HT-29 (cell line): ENCODE measurements around the gene TTC6. TPM values are rescaled to one million over a fixed set of nuclear protein-coding genes. Genes with fewer than 3 reads are reported as not detected.

Source experiments
- DNase-seq: peaks from one replicate; pipeline ENCODE4 v3.0.0-alpha.2; 2015; ENCODE audit warnings: low spot score
- total RNA-seq: library from RNA; depleted of rRNA; stranded (reverse); fragments of >200 nt; shearing (Covaris generic); gene quantifications from 2 replicates; pipeline ENCODE4 v1.2.3, GENCODE V29; 2014; rRNA removed

TTC6 gene
- total RNA-seq, 1 experiment from 2014 or later = 6.3 TPM

DNA sequence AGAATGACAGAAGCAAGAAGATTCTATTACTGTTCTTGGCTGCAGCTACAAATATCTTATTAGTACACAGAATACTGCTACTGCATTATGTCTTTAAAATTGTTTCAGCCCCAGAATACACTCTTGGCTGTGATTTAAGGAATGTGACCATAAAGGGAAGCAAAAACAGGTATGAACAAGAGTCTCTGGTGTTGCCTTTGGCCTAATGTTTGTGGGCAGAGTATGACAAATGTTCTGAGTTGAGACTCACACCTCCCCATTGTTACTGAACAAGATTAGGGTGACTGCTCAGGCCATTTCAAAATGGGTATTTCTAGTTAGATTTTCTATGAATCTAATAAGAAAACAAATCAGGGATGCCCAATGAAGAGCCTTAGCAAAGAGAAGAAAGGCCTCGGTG is 28.5 kb downstream of the TTC6 start:
- no peak for DNase-seq

DNA sequence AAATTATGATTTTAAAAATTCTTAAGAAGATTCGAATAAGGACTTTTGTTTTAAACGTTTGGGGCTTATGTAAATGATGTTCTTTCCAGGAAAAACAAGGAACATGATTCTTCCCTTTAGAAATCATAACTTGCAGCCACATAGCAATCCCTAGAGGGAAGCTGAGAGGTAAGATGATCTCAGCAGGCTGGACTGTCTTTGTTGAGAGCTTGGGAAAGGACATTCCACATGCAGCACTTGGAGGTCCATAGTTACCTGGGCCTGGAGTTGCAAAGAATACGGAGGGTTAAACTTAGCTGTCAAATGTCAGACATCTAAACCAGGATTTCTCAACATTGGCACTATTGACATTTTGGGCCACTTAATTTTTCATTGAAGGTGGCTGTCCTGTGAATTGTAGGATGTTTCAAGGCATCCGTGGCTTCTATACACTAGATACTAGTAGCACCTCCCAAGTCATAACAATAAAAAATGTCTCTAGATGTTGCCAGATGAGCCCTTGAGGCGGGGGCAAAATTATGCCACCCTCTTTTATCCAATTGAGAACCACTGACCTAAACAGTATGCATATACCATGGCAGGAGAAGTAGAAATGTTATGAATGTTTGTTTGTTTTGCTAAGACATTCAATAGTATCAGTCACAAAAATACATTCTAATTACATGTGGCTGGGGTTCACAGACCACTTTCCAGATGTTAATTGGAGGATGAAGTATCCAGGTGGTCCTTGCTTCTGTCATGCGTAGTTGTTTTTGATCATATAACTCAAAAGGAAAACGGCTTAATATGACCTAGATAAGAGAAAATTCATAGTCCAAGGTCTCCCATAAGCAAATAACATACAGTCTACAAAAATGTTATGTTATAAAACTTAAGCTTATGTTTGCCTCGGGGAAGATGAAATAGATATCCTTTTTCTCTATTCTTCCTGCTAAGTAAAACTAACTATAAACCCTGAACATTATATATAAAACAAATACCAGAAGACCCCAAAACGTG is 30.5 kb downstream of the TTC6 start:
- DNase-seq = no peak

DNA sequence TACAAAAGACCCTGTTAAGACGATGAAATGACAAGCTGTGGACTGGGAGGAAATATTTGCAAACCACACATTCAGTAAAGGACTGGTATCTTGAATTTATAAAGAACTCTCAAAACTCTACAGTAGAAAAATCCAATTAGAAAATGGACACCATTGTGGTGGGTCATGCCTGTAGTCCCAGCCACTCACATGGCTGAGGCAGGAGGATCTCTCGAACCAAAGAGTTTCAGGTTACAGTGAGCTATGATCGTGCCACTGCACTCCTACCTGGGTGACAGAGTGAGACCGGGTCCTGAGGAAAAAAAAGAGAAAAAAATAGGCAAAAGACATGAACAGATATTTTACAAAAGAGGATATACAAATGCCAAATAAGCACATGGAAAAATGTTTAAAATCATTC is 41.9 kb downstream of the TTC6 start:
- DNase-seq = no peak

DNA sequence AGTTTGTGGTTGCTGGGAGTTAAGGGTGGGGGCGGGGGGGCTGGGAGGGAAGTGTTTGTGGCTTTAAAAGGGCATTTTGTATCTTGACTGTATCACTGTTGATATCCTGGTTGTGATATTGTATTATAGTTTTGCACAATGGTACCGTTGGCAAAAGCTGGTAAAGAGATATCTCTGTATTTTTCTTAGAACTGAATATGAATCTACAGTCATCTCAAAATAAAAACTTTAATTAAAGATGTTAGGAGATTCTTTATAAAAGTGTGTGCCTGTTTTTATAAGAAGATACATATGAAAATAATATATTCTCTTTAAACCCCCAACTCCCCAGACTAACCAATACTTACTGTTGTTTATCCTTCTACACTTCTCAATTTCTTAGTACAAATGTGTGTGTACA is 43.2 kb downstream of the TTC6 start:
- DNase-seq = no peak

DNA sequence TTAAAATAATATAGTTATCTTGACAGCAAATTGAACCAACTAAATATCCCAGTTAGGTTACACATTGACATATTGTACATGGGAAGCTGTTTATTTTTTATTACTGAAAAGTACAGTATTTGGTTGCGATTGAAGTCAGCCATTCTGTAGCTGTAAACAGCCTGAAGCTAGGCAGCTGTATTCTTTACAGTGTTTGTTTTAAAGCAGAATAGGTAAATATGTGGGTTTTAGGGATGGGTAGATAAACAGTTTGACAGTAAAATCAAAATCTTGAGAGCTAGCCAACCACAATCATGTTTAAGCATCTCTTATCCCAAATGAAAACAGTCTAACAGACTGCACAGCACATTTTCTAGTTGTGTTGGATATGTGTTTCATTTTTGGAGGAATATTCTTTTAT is 45.7 kb downstream of the TTC6 start:
- no peak for DNase-seq

DNA sequence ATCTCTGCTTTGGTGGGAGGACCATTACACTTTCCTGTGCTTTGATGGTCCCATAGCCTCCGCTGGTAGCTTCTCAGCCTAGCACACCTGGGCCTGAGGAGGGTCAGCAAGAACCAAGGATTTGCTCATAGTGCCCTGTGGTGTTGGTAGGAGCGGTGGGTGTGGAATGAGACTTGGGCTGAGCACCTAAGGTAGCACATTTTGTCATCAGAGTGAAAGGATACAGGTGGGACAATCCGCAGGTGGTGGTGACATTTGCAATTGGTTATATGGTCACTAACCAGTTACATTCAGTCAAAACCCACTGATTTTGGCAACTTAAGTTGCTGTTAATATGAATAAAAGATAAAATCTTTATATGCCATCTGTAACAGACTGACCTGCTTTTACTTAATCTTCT is 46.7 kb downstream of the TTC6 start:
- DNase-seq = no peak

DNA sequence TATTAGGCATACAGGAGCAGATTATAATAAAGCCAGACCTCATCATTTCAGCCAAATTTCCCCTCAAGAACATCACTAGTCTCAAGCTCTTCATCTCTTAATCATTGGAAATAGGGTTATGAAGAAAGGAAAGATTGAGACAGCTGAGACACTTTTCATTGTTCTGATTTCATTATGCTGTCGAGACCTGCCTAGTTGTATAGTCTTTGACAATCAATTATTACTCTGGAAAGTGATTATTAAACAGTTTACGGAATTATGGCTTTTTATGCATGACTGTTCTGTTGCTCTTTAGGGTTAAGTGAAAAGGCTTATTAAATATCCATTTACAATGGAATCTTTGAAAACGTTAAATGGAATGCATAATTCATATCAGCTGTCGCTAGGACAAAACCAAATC is 48.3 kb downstream of the TTC6 start:
- no peak for DNase-seq

Other genes with a start within 250 kb of the TTC6 start
- gene FOXA1, start 380 bp upstream of the TTC6 start, total RNA-seq = 191 and 199 TPM in 2 replicates